Endothelial cell of umbilical vein (primary cell): Measurements from ENCODE around the gene LYZL1.

Experiments used
- CTCF ChIP-seq, 2 donors: IDR thresholded peaks; 1 replicate in 1 of 2; 2 replicates in 1 of 2; pipeline ENCODE4 v1.5.1; 2011; ENCODE audit warnings: low read length in 2 of 2, mild to moderate bottlenecking in 2 of 2, moderate library complexity in 2 of 2, control low read depth in 1 of 2, inconsistent platforms in 1 of 2, low read depth in 1 of 2; ENCODE audit not compliant: insufficient read depth in 1 of 2; ENCODE audit errors: extremely low read depth in 1 of 2
- EZH2 ChIP-seq: IDR thresholded peaks from 2 replicates; pipeline ENCODE4 v1.6.1; 2012; ENCODE audit warnings: borderline replicate concordance, low read depth, mild to moderate bottlenecking, moderate library complexity, low read length, inconsistent platforms; ENCODE audit not compliant: severe bottlenecking
- FOS ChIP-seq: IDR thresholded peaks from 2 replicates; pipeline ENCODE4 v1.6.1; 2011; ENCODE audit warnings: mild to moderate bottlenecking, low read length, moderate library complexity, borderline replicate concordance; ENCODE audit not compliant: insufficient read depth
- GATA2 ChIP-seq: IDR thresholded peaks from 2 replicates; pipeline ENCODE4 v1.7.0; 2011; ENCODE audit warnings: low read depth, mild to moderate bottlenecking, moderate library complexity, mixed read lengths, low read length; ENCODE audit not compliant: insufficient read length, insufficient read depth
- JUN ChIP-seq: IDR thresholded peaks from 2 replicates; pipeline ENCODE4 v1.6.1; 2011; ENCODE audit warnings: borderline replicate concordance, low read depth; ENCODE audit not compliant: insufficient read length, insufficient read depth
- MAX ChIP-seq: IDR thresholded peaks from 2 replicates; pipeline ENCODE4 v1.6.1; 2011; ENCODE audit not compliant: insufficient read depth, insufficient read length
- MYC ChIP-seq: IDR thresholded peaks from one replicate; pipeline ENCODE4 v1.6.1; 2011; ENCODE audit warnings: mild to moderate bottlenecking, low read depth, low read length
- POLR2A ChIP-seq: IDR thresholded peaks from 2 replicates; pipeline ENCODE4 v1.6.1; 2012; ENCODE audit warnings: low read depth, mild to moderate bottlenecking, control low read depth, low read length
- POLR2AphosphoS5 ChIP-seq: IDR thresholded peaks from 2 replicates; pipeline ENCODE4 v1.6.1; 2012; ENCODE audit warnings: low read depth, mild to moderate bottlenecking, control low read depth, low read length, moderate library complexity; ENCODE audit not compliant: insufficient read depth

- no peak for TF ChIP-seq EZH2
- TF ChIP-seq CTCF (IDR thresholded peaks at IDR 0.05; ENCODE audit: extremely low read depth in 1 of 2, insufficient read depth in 1 of 2, low read depth in 1 of 2, low read length in 2 of 2): no peak
- TF ChIP-seq MYC: no peak
- TF ChIP-seq POLR2A: no peak
- TF ChIP-seq POLR2AphosphoS5: no peak
- no peak for TF ChIP-seq JUN
- no peak for TF ChIP-seq MAX
- TF ChIP-seq FOS: no peak
- TF ChIP-seq GATA2: no peak
Measured at GRCh38 chr10:29301359-29301910, 12.6 kb downstream of the LYZL1 start.
